ENCODE data around the gene TMEM270.

- no peak for TF ChIP-seq EZH2 (IDR thresholded peaks at IDR 0.05; ENCODE audit: borderline replicate concordance, insufficient read depth, low read depth, low read length, poor library complexity, severe bottlenecking)
- TF ChIP-seq CTCF (IDR thresholded peaks at IDR 0.05) = no peak
Observed at GRCh38 chr7:73900286-73900685, 39.3 kb downstream of the TMEM270 start.

All from B cell (primary cell).